Activated CD8-positive, alpha-beta memory T cell treated with anti-CD3 and anti-CD28 coated beads, Interleukin-2, amount 50 U/mL, for 24 hours (primary cell): Measurements from ENCODE around the gene APBB1IP.
"Not testable (repeated sequence)": the region's sequence is repeated elsewhere in the genome, so short reads cannot be mapped to it uniquely, and the experiment has no call there.

ENCODE experiments used
- DNase-seq: peaks from one replicate; pipeline ENCODE4 v3.0.0-alpha.2; 2020; ENCODE audit errors: extremely low read depth

Gene APBB1IP

DNA sequence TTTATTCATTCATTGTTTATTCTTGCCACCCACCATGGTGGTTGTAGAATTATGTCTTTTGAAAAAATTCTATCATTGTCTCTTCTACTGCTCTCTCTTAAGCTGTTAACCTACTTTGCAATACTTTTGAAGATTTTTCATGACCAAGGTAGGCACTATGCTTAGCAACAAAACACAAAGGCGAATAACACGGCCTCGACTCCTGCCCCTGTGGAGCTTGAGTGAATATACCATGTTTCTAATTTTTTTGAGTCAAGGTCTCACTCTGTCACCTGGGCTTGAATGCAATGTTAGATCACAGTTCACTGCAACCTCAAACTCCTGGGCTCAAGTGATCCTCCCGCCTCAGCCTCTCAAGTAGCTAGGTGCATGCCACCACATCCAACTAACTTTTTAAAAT lies 39.4 kb downstream of the APBB1IP start:
- DNase-seq, result no peak

DNA sequence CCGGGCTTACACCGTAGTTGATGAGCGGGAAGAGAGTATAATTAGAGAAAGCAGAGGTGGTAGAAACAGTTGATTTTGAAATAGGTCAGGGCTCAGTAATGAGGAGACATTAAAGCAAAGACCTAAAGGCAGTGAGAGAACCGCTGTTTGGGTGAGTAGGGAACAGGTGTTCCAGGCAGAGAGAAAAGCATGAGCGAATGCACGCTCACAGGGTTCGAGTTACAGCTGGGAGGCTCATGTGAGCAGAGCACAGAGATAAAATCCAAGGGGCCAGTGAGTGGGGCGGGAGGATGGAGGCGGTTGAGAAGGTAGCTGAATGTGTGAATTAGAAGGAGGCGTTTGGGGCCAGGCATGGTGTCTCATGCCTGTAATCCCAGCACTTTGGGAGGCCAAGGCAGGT lies 39.9 kb downstream of the APBB1IP start:
- no peak for DNase-seq

- no peak for DNase-seq
Observed at GRCh38 chr10:26479766-26480492, 41.8 kb downstream of the APBB1IP start.

- DNase-seq, result no peak
Observed at GRCh38 chr10:26481315-26481692, 43.2 kb downstream of the APBB1IP start.

DNA sequence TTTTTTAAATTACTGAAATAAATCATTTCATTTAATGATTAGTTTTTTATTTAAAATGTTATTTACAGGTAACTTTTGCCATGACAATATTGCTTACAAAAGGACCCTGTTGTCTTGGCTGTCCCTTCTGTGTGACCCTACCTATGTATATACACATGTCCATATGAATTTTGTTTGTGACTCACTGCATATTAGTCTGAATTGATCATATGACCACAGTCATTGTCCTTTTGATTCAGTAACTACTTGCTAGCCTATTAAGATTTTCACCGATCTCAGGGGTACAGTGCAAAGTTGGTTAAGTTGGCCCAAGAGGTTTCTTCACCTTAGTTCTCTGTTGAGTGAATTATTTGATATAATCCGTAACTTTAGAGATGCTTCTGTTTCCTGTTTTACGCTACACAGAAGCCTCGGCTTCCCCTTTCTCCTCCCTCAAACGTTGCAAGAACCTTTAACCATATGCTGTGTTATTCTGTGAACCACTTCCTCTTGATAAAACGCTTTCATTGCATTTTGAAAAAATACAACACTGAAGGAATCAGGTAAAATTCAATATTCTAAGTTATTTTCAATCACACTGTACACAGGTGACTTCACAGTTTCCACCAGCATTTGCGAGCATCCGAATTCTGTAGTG lies 43.9 kb downstream of the APBB1IP start:
- DNase-seq, result no peak

DNA sequence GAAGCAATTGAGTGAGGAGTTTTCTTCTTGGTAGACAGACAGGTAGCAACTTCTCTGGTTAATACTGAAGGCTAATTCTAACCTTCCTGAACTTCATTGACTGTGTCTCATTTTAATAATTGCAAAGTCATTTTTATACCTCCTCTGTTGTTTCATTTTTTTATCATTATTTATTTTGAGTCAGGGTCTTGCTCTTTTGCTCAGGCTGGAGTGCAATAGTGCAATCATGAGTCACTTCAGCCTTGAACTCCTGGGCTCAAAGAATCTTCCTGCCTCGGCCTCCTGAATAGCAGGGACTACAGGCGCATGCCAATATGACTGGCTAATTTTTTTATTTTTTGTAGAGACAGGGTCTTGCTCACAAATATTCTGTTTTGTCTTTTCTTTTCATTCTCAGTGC lies 45.4 kb downstream of the APBB1IP start:
- no peak for DNase-seq

GRCh38 chr10:26485150-26485941 lies 47.2 kb downstream of the APBB1IP start:
- DNase-seq, result no peak

DNA sequence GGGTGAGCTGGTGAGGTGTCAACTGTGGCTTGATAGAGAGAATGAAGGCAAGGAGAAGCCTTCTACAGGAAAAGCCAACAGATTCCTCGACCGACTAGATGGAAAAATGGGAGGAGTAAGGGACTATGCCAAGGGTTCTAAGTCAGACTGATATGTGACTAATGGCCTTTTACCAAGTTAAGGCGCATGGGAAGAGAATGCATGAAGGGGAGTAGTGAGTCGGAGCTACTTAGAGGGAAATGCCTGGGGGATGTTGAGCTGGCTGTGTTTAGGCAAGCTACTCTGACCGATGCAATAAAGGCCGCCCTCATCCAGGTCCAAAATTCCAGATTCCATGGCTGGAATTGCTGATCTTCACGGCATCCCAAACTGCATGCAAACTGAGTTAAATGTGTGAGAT lies 48.2 kb downstream of the APBB1IP start:
- DNase-seq, result no peak

GRCh38 chr10:26486990-26487850 lies 49.1 kb downstream of the APBB1IP start:
- DNase-seq, result peak; percentile 40

GRCh38 chr10:26488344-26488743 lies 50.2 kb downstream of the APBB1IP start:
- DNase-seq, result no peak

GRCh38 chr10:26489081-26489480 lies 50.9 kb downstream of the APBB1IP start:
- no peak for DNase-seq

DNA sequence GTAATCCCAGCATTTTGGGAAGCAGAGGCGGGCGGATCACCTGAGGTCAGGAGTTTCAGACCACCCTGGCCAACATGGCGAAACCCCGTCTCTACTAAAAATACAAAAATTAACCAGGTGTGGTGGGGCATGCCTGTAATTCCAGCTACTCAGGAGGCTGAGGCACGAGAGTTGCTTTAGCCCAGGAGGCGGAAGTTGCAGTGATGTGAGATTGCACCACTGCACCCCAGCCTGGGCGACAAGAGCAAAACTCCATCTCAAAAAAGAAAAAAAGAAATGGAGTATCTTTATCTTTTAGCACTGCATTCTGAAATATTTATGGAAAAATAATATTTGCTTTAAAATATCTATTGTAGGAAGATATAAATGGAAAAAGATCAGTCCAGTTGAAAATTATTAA lies 52.2 kb downstream of the APBB1IP start:
- not testable (repeated sequence) for DNase-seq

- DNase-seq, result no peak
Observed at GRCh38 chr10:26491276-26491675, 53.1 kb downstream of the APBB1IP start.

DNA sequence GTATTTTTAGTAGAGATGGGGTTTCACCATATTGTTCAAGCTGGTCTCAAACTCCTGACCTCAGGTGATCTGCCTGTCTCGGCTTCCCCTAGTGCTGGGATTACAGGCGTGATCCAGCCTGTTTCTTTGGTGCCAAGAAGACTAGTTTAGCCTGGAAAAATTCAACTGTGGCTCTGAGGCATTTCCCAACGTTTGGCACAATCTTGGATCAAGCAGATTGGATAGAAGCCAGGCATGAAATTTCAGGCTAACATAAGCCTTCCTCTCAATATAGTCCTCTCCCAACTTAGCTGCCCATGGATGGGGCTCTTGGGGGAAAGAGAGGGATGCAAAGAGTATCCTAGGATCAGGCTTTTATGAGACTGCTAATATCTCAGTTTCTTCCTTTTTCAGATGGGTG lies 53.8 kb downstream of the APBB1IP start:
- no peak for DNase-seq

DNA sequence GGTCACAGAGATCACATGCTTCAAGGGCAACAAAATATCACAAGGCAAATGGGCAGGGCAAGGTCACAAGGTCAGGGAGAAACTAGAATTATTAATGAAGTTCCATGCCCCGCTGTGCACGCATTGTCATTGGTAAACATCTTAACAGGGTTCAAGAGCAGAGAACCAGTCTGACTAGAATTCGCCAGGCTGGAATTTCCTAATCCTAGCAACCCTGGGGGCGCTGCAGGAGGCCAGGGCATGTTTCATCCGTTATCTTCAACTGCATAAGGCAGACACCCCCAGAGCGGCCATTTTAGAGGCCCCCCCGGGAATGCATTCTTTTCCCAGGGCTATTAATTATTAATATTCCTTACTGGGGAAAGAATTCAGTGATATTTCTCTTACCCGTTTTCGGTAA lies 54.6 kb downstream of the APBB1IP start:
- DNase-seq, result not testable (repeated sequence)

DNA sequence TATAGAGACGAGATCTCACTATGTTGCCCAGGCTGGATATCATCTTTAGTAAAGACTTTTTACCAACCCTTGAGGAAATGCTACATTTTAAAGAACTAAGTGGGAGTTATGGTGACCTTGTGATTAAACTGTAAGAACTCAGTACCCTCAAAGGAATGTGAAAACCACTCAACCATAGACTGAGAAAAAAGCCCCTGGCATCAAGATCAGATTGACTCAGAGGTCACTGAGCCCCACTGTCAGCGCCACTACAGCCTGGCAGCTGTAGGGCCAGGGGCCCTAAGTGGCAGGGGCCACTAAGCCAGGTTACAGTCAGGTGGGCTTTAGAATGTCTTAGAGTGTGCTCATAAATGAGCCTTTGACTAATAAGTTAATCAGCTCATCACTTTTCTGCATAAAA lies 55.9 kb downstream of the APBB1IP start:
- DNase-seq, result no peak

DNA sequence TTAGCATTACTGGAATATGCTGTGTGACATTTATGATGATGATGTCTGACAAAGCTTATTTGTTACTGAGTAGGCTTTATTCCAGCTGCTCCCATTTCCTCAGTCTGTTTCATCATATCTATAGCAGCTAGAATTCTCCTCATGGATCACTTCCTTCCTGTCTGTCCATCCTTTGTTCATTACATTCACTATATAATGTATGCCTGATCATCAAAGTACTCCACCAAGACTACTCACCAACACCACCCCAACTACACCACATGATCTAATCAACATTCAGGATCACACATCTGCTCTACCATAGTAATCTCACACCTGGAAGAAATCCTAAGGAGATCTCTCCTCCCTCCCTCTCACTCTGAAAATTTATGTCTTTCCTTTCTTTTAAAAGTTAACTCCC lies 61.3 kb downstream of the APBB1IP start:
- no peak for DNase-seq

DNA sequence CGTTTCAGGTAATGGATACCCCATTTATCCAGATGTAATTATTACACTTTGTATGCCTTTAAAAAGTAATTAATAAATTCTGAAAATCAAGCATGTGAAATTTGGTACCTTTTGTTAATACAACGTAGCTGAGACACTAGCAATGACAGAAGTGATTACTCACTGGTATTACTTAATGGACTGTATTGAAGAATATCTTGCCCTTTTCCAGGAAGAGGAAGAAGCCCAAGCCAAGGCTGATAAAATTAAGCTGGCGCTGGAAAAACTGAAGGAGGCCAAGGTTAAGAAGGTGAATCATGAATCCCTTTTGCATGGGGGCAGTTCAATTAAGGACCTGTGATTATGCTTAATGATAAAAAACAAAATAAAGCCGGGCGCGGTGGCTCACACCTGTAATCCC lies 64.8 kb downstream of the APBB1IP start:
- no peak for DNase-seq

- no peak for DNase-seq
Observed at GRCh38 chr10:26503911-26504310, 65.8 kb downstream of the APBB1IP start.

- DNase-seq, result not testable (repeated sequence)
Observed at GRCh38 chr10:26504429-26504828, 66.3 kb downstream of the APBB1IP start.

DNA sequence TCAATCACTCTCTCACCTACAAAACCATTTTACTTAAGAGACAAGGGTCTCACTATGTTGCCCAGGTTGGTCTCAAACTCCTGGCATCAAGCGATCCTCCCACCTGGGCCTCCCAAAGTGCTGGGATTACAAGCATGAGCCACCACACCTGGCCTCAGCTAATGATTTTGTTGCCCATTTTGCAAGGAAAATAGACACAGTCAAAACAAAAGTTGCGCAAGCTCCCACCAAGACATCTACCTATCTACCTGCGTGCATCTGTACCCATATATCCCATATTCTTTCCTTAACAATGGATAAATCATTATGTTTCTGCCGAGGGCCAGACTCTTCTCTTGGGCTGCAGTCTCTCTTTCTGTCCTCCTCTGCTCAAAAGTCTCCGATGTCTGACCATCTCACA lies 67.3 kb downstream of the APBB1IP start:
- no peak for DNase-seq

DNA sequence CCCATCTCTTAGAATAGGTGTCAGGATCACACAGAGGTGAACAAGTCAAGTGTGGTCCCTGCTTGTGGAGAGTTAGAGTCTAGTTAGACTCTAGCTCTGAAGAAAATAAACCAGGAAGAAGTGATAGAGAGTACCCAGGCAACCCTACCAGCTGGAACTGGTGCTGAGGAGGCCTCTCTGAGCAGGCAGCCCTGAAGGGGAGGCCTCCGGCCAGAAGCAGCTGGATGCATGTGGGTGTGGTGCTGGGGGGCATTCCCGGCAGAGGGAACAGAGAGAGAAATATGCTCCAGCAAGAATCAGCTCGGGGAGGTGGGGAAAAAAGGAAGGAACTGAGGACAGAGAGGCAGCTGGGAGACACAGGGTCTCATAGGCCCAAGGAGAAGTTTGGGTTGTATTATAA lies 68.6 kb downstream of the APBB1IP start:
- DNase-seq, result no peak
